PC-3 (cell line): ENCODE data around the gene SPEM3. TPM values are rescaled to one million over a fixed set of nuclear protein-coding genes. Genes with fewer than 3 reads are reported as not detected.

Experiments
- ATAC-seq: fragments of 200-7000 bp; cut with Tn5 transposase; 2 replicates; pipeline ENCODE4 v1.9.1; 2020; ENCODE audit warnings: mild to moderate bottlenecking, moderate library complexity
- BruUV-seq: library from RNA; stranded (reverse); fragments of 400-500 nt; replicated peaks from 2 replicates; lab custom pipeline; 2021; lab: Mats Ljungman, UMichigan
- CTCF ChIA-PET: fragments of 300-600 bp; sonication (Branson Sonifier 250); formaldehyde crosslinking; loops from one replicate; lab custom pipeline; 2022; ENCODE audit warnings: antibody characterized with exemption; lab: Charles Lee
- POLR2A ChIA-PET: fragments of 300-600 bp; sonication (Branson Sonifier 250); formaldehyde crosslinking; loops from one replicate; lab custom pipeline; 2022; ENCODE audit warnings: antibody characterized with exemption; ENCODE audit not compliant: unreplicated experiment; lab: Charles Lee
- DNase-seq: peaks from one replicate; pipeline ENCODE4 v3.0.0-alpha.2; 2015
- H2AFZ ChIP-seq: fragments of 300-600 bp; sonication (generic); 2 replicates; pipeline ENCODE4 v1.6.0; 2016; ENCODE audit warnings: antibody characterized with exemption, low read length
- H3F3A ChIP-seq: fragments of 300-600 bp; sonication (generic); one replicate; pipeline ENCODE4 v1.6.0; 2017; ENCODE audit warnings: antibody characterized with exemption, low read length, control low read depth, mild to moderate bottlenecking; ENCODE audit not compliant: unreplicated experiment
- H3K27ac ChIP-seq: fragments of 300-600 bp; sonication (generic); 2 replicates; pipeline ENCODE4 v1.5.1; 2016; ENCODE audit warnings: mild to moderate bottlenecking, low read length
- H3K27me3 ChIP-seq: fragments of 300-600 bp; sonication (generic); 2 replicates; pipeline ENCODE4 v1.6.1; 2016; ENCODE audit warnings: low read length, mixed read lengths
- H3K36me3 ChIP-seq: fragments of 300-600 bp; sonication (generic); 2 replicates; pipeline ENCODE4 v1.6.1; 2016; ENCODE audit warnings: low read depth, mixed run types, low read length, mixed read lengths
- H3K4me1 ChIP-seq: fragments of 300-600 bp; sonication (generic); 2 replicates; pipeline ENCODE4 v1.5.1; 2016; ENCODE audit warnings: low read length; ENCODE audit not compliant: insufficient read depth
- H3K4me2 ChIP-seq: fragments of 300-600 bp; sonication (generic); 2 replicates; pipeline ENCODE4 v1.6.0; 2016; ENCODE audit warnings: low read length
- H3K4me3 ChIP-seq: fragments of 300-600 bp; sonication (generic); 2 replicates; pipeline ENCODE4 v1.5.1; 2016; ENCODE audit warnings: mild to moderate bottlenecking, low read length, mixed read lengths
- H3K79me2 ChIP-seq: fragments of 300-600 bp; sonication (generic); 2 replicates; pipeline ENCODE4 v1.6.1; 2017; ENCODE audit warnings: low read length, mixed read lengths
- H3K9ac ChIP-seq: fragments of 300-600 bp; sonication (generic); 2 replicates; pipeline ENCODE4 v1.6.0; 2016; ENCODE audit warnings: mild to moderate bottlenecking, low read length
- H3K9me2 ChIP-seq: fragments of 300-600 bp; sonication (generic); replicated peaks from 2 replicates; pipeline ENCODE4 v1.6.1; 2016; ENCODE audit warnings: mixed run types, low read length, mixed read lengths
- H3K9me3 ChIP-seq: fragments of 300-600 bp; sonication (generic); 2 replicates; pipeline ENCODE4 v1.6.1; 2016; ENCODE audit warnings: low read length, mixed read lengths
- H4K20me1 ChIP-seq: fragments of 300-600 bp; sonication (generic); 2 replicates; pipeline ENCODE4 v1.6.1; 2016; ENCODE audit warnings: low read length, mixed read lengths
- EZH2 ChIP-seq: fragments of 300-600 bp; sonication (generic); IDR thresholded peaks from one replicate; pipeline ENCODE4 v1.6.1; 2017; ENCODE audit warnings: antibody characterized with exemption, mild to moderate bottlenecking, low read length; ENCODE audit not compliant: unreplicated experiment
- EZH2phosphoT487 ChIP-seq: fragments of 300-600 bp; sonication (generic); IDR thresholded peaks from 2 replicates; pipeline ENCODE4 v1.6.1; 2018; ENCODE audit warnings: mild to moderate bottlenecking, antibody characterized with exemption, low read length, borderline replicate concordance
- intact Hi-C: fragments of 100-400 bp; cut with micrococcal nuclease; formaldehyde crosslinking; loops from 2 replicates; pipeline ENCODE4 v1.9.0; 2023
- total RNA-seq: library from RNA; depleted of rRNA; stranded (reverse); fragments of >200 nt; gene quantifications from 2 replicates; pipeline ENCODE4 v1.2.3, GENCODE V29; 2014
- TF ChIP-seq, protein P1 (sequence below): fragments of 300-600 bp; sonication (generic); conservative IDR thresholded peaks from 2 replicates; pipeline ENCODE4 v1.5.1; 2017; ENCODE audit warnings: antibody characterized with exemption, low read depth, mild to moderate bottlenecking, low read length

The SPEM3 gene
- total RNA-seq, 1 experiment from 2014 or later = not detected

DNA sequence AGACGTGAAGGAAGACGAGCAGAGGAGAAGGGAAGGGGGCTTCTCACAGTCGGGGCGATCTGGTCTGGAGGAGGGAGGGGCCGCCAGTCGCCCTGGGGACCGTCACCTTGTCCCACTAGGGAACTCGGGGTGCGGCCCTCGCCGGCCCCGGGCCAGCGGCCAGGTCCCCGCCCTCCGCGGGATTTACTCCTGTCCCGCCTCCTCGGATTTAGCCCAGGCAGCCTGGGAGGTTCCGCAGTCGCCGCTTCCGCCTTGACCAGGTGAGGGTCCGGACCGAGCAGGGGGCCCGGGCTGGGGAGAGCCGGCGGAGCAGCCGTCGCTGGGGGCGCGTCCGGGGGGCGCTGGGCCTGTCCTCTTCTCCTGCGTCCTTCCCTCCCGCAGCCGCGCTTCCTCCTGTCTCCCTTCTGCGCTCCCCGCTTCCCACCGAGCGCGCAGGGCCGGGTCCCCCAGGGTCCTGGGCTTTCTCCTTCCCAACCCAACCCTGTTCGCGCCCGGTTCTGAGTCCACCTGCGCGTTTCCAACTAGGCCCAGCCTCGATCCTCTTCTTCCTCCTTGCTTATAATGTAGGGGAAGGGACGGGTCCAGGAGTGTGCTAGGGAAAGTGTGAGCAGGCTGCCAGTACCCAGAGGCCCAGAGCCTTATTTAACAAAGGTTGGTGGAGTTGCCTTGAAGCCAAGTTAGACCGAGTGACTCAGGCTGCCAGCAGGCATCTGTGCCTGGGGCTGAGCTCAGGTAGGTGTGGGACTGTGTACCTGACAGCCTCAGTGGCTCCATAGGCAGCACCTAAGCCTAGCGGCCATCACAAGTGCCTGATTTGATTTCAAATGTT is 47.6 kb upstream of the SPEM3 start, which contains the start of gene TNK1:
TSS of gene TNK1 (plus strand) at position 235 of the 829 bp plus-strand sequence. CDS start 1,838 bp downstream, outside the sequence.
- ATAC-seq = peak; percentile 74
- Histone ChIP-seq H3K9me3 (no peaks in the 10 kb centered on the region), H3F3A (no peaks in the 10 kb centered on the region), H3K4me3 (peak within 1 kb of the TSS; percentile 87), H3K9ac (peak within 1 kb of the TSS; percentile 73), H3K27me3 (no peaks in the 10 kb centered on the region), H3K4me1 (peaks cover 6% of the 10 kb centered on the region; the same call in 1 of the 2 replicates), H3K79me2 (peaks cover 4% of the 10 kb centered on the region; the same call in 1 of the 2 replicates), H3K4me2 (peak within 1 kb of the TSS; percentile 95), H3K27ac (no peak within 1 kb of the TSS), H2AFZ (peak within 1 kb of the TSS; percentile 86), H3K36me3 (no peaks in the 10 kb centered on the region), H3K9me2 (no peaks in the 10 kb centered on the region), H4K20me1 (no peaks in the 10 kb centered on the region)
- intact Hi-C loops = no loop called here
- no TSS peak for BruUV-seq
- ChIA-PET POLR2A (interaction anchor here (0.6 kb wide), 1 partner anchor 19 kb away, joined by 3 read pairs; no protein-coding TSS in a partner anchor), CTCF (no interaction called here)
- DNase-seq = peak; percentile 49
- TF ChIP-seq EZH2 (no peak), EZH2phosphoT487 (no peak)
- TF ChIP-seq, protein P1, sequence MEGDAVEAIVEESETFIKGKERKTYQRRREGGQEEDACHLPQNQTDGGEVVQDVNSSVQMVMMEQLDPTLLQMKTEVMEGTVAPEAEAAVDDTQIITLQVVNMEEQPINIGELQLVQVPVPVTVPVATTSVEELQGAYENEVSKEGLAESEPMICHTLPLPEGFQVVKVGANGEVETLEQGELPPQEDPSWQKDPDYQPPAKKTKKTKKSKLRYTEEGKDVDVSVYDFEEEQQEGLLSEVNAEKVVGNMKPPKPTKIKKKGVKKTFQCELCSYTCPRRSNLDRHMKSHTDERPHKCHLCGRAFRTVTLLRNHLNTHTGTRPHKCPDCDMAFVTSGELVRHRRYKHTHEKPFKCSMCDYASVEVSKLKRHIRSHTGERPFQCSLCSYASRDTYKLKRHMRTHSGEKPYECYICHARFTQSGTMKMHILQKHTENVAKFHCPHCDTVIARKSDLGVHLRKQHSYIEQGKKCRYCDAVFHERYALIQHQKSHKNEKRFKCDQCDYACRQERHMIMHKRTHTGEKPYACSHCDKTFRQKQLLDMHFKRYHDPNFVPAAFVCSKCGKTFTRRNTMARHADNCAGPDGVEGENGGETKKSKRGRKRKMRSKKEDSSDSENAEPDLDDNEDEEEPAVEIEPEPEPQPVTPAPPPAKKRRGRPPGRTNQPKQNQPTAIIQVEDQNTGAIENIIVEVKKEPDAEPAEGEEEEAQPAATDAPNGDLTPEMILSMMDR = no peak

DNA sequence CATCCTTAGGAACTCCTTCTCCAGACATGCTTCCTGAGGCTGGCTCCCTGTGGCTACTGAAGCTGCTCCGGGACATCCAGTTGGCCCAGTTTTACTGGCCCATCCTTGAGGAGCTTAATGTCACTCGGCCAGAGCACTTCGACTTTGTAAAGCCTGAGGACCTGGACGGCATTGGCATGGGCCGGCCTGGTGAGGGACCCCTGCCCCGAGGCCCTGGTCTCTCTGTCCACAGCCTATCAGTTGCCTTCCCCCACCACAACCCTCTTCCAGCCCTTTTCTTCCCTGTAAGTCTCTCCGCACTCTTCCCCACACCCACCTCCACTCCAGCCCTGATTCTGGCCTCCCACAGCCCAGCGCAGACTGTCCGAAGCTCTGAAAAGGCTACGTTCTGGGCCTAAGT is 45.8 kb upstream of the SPEM3 start:
- Histone ChIP-seq H2AFZ (no peak overlapping the region), H3K27ac (no peak overlapping the region), H3K4me2 (no peak overlapping the region), H3K4me3 (no peak overlapping the region), H3K9me2 (no peaks in the 10 kb centered on the region), H4K20me1 (no peaks in the 10 kb centered on the region), H3K9me3 (no peaks in the 10 kb centered on the region), H3K36me3 (no peaks in the 10 kb centered on the region), H3K79me2 (peaks cover 4% of the 10 kb centered on the region; the same call in 1 of the 2 replicates), H3K27me3 (no peaks in the 10 kb centered on the region), H3K4me1 (peaks cover 6% of the 10 kb centered on the region; the same call in 1 of the 2 replicates), H3K9ac (no peak overlapping the region), H3F3A (no peaks in the 10 kb centered on the region)
- intact Hi-C loops = no loop called here
- ATAC-seq (no peak), DNase-seq (no peak)
- ChIA-PET POLR2A (no interaction called here), CTCF (interaction anchor here (0.9 kb wide), 1 partner anchor 177 kb away, joined by 3 read pairs; no protein-coding TSS in a partner anchor)
- no TSS peak for BruUV-seq
- TF ChIP-seq, protein P1 = no peak
- TF ChIP-seq EZH2phosphoT487 (no peak), EZH2 (no peak)
